GM18858 (cell line): ENCODE results near the gene SMARCA1.

Experiments
- ATAC-seq: cut with Tn5 transposase; IDR thresholded peaks from one replicate; pipeline ENCODE4 v1.9.1; 2021; ENCODE audit not compliant: unreplicated experiment

SMARCA1 gene

GRCh38 chrX:129462707-129463106, 60.6 kb downstream of the SMARCA1 start:
- ATAC-seq: no peak

- no peak for ATAC-seq
Observed at GRCh38 chrX:129461801-129462456, 61.4 kb downstream of the SMARCA1 start.

GRCh38 chrX:129452523-129452922, 70.8 kb downstream of the SMARCA1 start:
- no peak for ATAC-seq

- ATAC-seq: no peak
Observed at GRCh38 chrX:129450123-129450522, 73.2 kb downstream of the SMARCA1 start.

- no peak for ATAC-seq
Observed at GRCh38 chrX:129449148-129449547, 74.1 kb downstream of the SMARCA1 start.

- no peak for ATAC-seq
Observed at GRCh38 chrX:129445436-129445835, 77.9 kb downstream of the SMARCA1 start.

- no peak for ATAC-seq
Observed at GRCh38 chrX:129433945-129434344, 89.3 kb downstream of the SMARCA1 start.

- ATAC-seq: no peak
Observed at GRCh38 chrX:129433461-129433860, 89.8 kb downstream of the SMARCA1 start.

GRCh38 chrX:129427267-129427666, 96.0 kb downstream of the SMARCA1 start:
- no peak for ATAC-seq

GRCh38 chrX:129423191-129423590, 100.1 kb downstream of the SMARCA1 start:
- no peak for ATAC-seq

- ATAC-seq: no peak
Observed at GRCh38 chrX:129404670-129405008, 118.7 kb downstream of the SMARCA1 start.

- no peak for ATAC-seq
Observed at GRCh38 chrX:129403974-129404669, 119.2 kb downstream of the SMARCA1 start.
